CD4-positive, alpha-beta T cell treated with Interleukin-2 at 100 ng/mL for 4 hours (primary cell): Measurements from ENCODE around the gene ARHGAP5.
"Not testable (repeated sequence)": the region's sequence is repeated elsewhere in the genome, so short reads cannot be mapped to it uniquely, and the experiment has no call there.

Source experiments
- DNase-seq: peaks from one replicate; pipeline ENCODE4 v3.0.0-alpha.2; 2020; ENCODE audit warnings: low spot score

ARHGAP5 gene

GRCh38 chr14:32121536-32121935 lies 44.4 kb downstream of the ARHGAP5 start:
- DNase-seq: no peak

DNA sequence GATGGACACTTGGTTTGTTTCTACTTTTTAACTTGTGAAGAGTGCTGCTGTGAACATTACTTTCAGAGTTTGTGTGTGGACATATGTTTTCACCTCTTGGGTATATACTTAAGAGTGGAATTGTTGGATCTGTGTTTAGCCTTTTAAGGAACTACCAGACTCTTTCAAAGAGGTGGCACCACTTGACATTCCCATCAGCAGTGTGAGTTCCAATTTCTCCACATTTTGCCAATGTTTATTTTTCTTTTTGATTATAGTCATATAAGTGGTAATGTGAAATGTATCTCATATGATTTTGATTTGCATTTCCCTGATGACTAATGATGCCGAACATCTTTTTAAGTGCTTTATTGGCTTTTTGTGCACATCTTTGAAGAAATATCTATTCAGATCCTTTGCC lies 44.8 kb downstream of the ARHGAP5 start:
- DNase-seq: no peak

DNA sequence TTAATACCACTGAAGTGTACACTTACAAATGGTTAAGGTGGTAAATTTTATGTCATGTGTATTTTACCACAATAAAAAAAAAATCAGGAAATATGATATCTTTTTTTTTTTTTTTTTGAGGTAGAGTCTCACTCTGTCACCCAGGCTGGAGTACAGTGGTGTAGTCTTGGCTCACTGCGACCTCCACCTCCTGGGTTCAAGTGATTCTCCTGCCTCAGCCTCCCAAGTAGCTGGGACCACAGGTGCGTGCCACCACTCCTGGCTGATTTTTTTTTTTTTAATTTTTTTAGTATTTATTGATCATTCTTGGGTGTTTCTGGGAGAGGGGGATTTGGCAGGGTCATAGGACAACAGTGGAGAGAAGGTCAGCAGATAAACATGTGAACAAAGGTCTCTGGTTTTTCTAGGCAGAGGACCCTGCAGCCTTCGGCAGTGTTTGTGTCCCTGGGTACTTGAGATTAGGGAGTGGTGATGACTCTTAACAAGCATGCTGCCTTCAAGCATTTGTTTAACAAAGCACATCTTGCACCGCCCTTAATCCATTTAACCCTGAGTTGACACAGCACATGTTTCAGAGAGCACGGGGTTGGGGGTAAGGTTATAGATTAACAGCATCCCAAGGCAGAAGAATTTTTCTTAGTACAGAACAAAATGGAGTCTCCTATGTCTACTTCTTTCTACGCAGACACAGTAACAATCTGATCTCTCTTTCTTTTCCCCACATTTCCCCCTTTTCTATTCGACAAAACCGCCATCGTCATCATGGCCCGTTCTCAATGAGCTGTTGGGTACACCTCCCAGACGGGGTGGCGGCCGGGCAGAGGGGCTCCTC lies 50.0 kb downstream of the ARHGAP5 start:
- not testable (repeated sequence) for DNase-seq

- not testable (repeated sequence) for DNase-seq
Measured at GRCh38 chr14:32127731-32128654, 50.9 kb downstream of the ARHGAP5 start.

- no peak for DNase-seq
Measured at GRCh38 chr14:32128703-32129102, 51.6 kb downstream of the ARHGAP5 start.

DNA sequence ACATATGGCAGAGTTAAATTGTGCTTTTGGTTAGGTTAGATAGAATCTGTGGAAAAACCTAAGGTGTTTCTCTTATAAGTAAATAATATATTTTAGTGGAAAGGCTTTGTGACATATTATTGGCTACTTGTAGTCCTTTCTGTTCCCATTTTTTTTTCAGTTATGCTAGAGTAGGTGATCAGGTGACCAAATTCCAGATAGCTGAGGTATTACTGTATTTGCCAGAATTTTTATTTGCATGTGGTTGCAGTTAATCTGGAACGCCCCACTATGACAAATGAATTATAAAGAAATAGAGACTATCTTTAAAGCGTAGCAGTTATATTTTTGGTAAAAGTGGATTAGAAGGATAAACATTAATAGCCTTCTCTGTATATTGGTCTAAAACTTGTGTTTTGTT lies 52.0 kb downstream of the ARHGAP5 start:
- DNase-seq: no peak

GRCh38 chr14:32131689-32132088 lies 54.6 kb downstream of the ARHGAP5 start:
- DNase-seq: not testable (repeated sequence)

- DNase-seq: no peak
Measured at GRCh38 chr14:32134448-32135097, 57.5 kb downstream of the ARHGAP5 start.

DNA sequence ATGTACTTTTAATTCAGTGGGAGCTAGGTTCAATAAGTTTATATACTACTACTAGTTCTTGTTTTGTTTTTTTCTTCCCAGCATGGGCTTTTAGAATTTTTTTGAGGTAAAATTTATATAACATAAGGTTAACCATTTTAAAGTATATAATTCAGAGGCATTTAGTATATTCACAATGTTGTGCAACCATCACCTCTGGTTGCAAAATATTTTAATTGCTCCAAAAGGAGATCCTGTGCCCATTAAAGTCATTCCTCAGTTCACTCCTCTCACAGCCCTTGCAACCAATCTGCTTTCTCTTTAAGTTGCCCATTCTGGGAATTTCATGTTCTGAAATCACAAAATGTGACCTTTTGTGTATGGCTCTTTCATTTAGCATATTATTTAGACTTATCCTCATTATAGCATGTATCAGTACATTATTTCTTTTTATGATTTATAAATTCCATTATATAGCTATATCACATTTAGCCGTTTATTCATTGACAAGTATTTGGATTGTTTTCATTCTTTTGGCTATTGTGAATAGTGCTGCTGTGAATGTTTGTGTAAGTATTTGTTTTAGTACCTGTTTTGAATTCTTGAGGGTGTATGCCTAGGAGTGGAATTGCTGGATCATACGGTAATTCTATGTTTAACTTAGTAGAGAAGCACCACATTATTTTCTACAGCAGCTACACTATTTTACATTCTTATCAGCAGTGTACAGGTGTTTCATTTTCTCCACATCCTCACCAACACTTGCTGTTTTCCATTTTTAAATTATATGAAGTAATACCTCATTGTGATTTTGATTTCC lies 59.1 kb downstream of the ARHGAP5 start:
- DNase-seq: no peak

DNA sequence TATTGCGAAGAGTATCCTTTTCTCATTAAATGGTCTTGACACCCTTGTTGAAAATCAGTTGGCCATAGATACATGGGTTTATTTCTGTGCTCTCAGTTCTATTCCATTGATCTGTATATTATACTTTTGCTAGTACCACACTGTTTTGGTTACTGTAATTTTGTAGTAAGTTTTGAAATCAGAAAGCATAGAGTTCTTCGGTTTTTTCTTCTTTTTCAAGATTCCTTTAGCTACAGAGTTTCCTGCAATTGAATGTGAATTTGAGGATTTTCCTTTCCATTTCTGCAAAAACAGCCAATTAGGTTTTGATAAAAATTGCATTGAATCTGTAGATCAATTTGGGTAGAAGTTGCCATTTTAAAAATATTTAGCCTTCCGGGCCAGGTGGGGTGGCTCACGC lies 60.2 kb downstream of the ARHGAP5 start:
- no peak for DNase-seq

- DNase-seq: no peak
Measured at GRCh38 chr14:32137892-32138291, 60.8 kb downstream of the ARHGAP5 start.

- no peak for DNase-seq
Measured at GRCh38 chr14:32142341-32142740, 65.2 kb downstream of the ARHGAP5 start.

GRCh38 chr14:32142754-32143437 lies 65.8 kb downstream of the ARHGAP5 start:
- no peak for DNase-seq

GRCh38 chr14:32150392-32150791 lies 73.3 kb downstream of the ARHGAP5 start:
- DNase-seq: no peak

DNA sequence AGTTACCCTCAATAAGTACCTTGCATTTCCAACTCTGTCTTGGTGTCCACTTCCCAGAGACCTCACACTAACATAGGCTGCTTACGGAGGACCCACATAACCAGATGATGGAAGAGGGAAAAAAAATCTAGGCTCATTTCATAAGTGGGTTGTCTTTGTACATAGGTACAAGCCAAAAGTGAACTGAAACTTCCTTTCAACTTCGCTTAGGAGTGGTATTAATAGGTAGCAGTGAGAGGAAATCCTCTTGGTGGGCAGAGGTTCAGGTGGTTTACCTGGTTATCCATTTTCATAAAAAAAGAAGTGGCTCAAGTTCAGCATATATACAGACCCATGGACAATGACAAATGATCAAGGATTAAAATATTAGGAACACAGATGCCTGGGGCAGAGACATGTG lies 88.9 kb downstream of the ARHGAP5 start:
- DNase-seq: no peak

DNA sequence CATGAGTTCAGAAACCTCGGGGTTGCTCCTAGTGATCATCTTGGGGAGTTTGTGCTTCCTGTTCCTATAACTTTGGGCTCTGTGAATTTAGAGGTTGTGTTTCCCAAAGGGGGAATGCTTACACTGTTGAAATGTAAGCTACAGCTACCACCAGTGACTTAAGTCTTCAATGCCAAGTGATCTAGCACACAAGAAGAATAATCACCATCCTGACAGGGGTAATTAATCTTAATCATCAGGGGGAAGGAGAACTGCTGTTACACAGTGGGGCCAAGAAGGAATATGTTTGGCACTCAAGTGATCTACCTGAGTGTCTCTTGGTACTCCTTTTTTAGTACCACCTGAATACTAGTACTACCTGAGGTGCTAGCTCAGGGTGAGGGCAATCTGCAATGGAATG lies 89.8 kb downstream of the ARHGAP5 start:
- DNase-seq: no peak

- no peak for DNase-seq
Measured at GRCh38 chr14:32167907-32168306, 90.8 kb downstream of the ARHGAP5 start.

- no peak for DNase-seq
Measured at GRCh38 chr14:32169191-32169590, 92.1 kb downstream of the ARHGAP5 start.

- DNase-seq: no peak
Measured at GRCh38 chr14:32171469-32171868, 94.4 kb downstream of the ARHGAP5 start.

- DNase-seq: no peak
Measured at GRCh38 chr14:32183151-32184058, 106.3 kb downstream of the ARHGAP5 start.
